HG03064 (cell line): ENCODE results near the gene SLC6A11.

Experiments
- ATAC-seq: cut with Tn5 transposase; IDR thresholded peaks from one replicate; pipeline ENCODE4 v1.9.1; 2021; ENCODE audit warnings: low read depth; ENCODE audit not compliant: unreplicated experiment

Gene SLC6A11

DNA sequence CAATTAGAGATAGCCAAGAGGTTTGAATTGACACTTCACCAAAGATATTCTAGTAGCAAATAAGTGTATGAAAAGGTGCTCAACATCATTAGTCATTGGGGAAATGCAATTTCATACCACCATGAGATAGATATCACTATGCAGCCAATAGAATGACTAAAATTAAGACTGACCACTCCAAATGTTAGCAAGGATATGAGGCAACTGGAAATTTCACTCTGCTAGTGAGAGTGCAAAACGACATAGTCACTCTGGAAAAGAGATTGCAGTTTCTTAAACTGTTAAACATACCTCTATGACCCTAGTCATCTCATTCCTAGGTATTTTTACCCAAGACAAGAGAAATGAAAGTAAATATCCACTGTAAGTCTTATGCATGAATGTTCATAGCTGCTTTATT lies 27.6 kb upstream of the SLC6A11 start:
- no peak for ATAC-seq

DNA sequence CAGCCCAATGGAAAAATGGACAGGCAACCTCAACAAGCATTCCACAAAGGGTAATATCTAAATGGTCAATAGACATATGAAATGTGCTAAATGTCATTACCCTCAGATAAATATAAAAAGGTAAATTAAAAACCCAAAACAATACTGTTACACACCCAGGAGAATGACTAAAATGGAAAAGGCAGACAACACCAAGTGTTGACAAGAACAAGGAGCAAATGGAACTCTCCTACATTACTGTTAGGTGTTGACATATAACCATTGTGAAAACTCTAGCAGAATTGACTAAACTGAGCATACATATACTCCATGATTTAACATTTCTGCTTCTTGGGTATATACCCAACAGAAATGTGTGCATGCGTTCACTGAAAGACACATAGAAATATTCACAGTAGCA lies 25.3 kb upstream of the SLC6A11 start:
- ATAC-seq, result no peak

DNA sequence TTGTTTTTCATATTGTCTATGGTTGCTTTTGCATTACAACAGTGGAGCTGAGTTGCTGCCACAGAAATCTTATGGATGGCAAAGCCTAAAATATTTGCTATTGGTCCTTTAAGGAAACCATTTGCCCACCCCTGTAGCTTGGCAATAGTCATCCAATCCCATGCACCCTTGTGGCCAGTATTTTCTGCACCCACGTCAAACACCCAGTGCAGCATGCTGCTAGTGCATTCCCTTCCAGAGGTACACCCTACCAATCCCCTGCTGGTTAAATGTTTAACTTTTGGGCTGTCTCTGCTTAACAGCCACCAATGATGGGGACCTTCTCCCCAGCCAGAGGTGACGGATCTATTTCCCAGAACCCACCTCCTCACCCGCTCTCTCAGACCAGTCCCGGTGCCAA lies 23.8 kb upstream of the SLC6A11 start:
- ATAC-seq, result no peak

DNA sequence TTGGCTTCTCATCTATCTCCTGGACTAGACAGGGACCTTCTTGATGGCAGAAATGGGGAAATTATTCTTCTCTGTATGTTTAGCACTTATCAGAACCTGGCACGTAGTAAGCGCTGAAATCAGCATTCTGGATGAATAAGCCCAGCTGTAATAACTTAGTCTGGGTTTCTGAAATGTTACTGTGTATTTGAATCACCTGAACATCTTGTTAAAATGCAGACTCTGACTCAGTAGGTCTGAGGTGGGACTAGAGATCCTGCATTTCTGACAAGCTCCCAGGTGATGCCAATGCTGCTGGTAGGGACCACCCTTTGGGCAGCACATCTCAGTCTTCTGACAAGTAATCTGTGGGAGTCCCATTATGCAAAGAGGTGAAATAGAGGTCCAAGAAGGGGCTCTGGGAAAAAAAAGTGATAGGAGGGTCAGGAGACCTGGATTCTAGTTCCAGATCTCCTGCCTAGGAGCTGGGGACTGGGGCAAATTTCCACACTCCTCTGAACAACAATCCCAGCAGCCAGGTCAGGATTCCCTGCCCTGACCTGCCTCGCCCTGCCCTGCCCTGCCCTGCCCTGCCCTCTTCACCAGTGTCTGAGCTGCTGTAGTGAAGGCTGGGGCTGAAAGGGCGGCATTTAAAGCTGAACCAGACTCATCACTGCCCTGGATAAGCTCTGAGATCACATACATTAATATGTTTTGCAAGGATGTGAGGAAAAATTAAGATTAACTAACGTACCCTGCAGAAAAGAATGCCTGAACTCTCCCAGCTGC lies 17.2 kb upstream of the SLC6A11 start:
- ATAC-seq, result no peak

DNA sequence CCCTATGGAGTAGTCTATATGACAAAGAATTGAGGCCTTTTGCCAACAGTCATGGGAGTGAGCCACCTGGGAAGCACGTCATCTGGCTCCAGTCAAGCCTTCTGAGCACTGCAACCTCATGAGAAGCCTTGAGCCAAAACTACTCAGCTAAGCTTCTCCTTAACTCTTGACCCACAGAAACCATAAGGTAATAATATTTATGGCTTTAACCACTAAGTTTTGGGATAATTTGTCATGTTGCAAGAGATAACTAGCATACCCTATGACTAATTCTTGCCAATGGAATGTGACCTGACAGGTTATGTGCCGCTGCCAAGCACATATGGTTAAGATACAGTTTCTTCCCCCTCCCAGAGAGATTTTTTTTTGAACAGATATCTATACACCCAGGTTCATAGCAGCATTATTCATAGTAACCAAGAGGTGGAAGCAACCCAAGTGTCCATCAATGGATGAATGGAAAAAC lies 11.8 kb upstream of the SLC6A11 start:
- ATAC-seq, result no peak

DNA sequence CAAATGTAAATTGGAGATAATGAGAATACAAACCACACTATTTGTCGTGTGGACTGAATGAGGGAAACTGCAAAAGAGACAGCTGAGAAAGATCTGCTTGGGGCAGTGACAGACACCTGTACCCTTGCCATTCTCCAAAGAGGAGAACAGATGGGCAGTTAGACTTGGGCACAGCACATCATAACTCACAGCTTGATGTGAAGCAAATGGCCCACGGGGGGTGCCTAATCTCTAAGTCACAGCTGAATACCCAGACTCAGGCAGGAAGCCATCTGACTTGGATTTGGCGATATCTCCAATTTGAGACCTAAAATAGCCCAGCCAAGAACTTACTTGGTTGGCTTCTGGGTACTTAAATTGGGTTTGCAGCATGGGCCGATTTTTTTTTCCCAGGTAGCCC lies 10.0 kb upstream of the SLC6A11 start:
- ATAC-seq, result no peak

DNA sequence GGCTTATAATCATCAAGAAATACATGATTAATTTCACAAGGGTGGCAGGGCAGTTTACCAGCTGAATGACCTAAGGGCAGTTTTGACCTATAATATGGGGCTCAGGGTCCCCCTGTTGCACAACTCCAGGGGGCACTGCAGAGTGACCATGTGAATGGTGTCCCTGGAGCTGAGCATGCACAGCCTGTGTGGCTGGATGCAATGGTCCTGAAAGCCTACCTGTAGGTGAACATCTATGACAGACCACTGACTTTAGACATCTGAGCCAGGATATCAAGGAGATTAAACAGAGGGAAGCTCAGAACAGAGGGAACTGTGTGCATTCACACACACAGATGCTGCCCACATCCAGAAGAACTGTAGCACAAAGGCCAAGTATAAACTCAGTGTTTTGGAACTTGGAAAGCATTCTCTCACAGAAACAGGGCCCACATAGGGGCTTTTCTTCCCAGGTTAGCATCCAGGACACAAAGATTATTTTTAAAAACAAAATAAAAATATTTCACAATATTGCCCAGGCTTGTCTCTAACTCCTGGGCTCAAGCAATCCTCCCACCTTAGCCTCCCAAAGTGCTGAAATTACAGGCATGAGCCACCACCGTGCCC lies 7.8 kb upstream of the SLC6A11 start:
- ATAC-seq, result no peak

DNA sequence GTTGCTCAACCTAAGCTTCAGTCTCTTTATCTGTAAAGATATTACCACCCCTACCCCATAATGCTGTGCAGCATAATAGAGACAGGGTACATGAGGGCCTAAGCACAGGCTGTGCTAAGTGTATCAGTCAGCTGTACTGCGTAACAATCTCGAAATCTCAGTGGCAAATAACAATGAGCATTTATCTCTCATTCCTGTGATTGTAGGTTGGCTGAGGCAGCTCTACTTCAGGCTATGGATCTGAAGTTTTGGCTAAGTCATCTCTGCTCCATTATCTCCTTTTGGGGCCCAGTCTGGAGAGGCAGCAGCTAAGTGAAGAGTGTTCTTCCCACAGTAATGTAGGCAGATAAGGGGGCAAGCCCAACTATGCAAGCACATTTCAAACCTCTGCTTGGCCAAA lies 7.1 kb upstream of the SLC6A11 start:
- no peak for ATAC-seq

DNA sequence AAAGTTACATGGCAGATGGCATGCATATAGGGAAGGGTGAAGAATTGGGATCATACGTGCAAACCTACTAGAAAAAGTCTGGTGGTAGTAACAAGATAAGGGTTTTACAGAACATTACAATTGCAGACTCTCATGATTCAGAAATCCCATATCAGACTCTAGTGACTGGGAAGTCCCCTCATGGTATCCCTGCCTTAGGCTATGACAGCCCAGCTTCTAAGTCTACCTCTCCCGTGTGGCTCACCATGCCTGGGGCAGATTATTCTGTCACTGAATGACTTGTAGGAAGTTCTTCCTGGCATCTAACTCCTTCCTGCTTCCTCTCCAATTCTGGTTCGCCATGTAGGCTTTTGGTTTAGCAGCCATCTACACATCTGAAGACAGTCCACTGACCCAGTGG lies 5.7 kb upstream of the SLC6A11 start:
- no peak for ATAC-seq

DNA sequence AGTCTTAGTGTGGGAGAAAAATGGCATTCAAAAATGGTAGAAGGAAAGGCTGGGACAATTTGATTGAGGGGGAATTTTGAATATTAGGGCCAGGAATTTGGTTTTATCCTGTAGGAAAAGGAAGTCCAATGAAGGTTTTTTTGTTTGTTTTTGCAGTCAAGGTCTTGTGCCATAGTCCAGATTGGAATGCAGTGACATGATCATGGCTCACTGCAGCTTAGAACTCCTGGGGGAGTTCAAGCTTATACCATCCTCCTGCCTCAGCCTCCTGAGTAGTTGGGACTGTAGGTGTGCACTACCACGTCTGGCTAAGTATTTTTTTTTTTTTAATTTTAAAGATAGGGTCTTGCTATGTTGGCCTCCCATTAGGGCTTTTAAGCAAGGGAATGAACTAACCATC lies 2.6 kb upstream of the SLC6A11 start:
- ATAC-seq, result no peak

DNA sequence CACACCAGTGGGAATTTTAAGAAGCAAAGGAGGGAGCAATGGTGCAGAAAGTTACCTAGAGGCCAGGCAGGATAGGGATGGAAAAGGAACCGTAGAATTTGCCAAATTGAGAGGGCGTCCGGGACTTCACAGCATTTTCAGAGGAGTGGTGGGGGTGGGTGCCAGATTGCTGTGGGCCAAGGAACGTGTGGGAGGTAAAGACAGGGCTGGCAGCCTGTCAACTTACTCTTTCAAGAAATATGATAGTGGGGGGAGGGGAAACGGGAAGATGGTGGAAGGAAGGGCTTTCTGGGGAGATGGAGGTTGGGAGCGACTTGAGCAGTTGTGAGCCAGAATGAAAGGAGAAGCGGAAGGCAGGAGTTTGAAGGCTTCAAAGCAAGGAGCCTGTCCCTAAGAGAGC lies 1.4 kb upstream of the SLC6A11 start:
- no peak for ATAC-seq

DNA sequence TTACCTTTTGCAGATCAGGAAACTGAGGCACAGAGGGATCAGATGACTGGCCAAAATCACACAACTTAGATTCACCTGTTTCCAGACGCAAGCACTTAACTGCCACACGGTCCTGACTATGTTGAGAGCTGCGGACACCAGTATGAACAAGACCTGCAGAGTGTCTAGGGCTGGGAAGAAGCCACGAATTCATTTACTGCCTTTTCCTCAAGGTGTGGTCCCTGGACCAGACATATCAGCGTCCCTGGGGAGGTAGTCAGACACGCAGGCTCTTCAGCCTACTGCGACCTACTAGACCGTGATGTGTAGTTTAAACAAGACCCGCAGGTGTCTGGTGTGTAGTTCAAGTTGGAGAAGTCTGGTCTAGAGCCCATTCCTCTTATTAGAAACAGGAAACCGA lies 541 bp upstream of the SLC6A11 start:
- ATAC-seq, result no peak

DNA sequence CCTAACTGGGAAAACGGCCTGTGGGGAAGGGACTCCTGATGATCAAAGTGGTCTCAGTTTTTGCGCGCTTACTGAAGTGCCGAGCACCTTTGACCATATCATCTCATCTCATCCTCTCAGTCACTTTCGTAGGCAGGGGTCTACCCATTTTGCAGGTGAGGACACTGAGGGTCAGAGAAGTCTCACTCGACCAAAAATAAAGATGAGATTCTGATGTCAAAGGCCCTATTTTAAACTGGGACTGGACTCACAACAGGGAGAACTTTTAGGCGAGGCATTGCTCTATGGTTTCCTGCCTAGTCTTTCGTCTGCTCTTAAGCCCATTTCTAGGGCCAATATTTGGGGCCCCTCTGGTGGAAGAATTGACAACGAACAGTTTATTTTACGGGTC lies 830 bp downstream of the SLC6A11 start:
- ATAC-seq, result no peak

DNA sequence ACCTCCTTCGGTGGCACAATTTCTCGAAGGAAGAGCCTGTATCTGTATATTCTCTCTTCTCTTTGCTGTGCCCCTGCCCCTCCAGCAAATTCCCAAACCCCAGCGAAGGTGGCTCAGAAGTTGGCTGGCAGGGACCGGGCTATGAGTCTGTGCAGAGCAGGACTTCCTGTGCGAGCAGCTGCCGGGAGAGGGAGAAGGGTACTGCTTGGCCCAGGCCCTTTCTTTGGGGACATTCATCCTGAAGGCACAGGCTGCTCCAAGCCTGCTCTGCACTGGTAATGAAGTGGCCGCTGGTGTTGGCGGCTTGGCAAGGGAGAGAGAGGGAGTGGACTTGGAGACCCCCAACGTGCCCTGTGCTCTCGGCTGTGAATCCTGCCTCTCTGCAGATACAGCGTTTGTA lies 1.5 kb downstream of the SLC6A11 start:
- no peak for ATAC-seq

DNA sequence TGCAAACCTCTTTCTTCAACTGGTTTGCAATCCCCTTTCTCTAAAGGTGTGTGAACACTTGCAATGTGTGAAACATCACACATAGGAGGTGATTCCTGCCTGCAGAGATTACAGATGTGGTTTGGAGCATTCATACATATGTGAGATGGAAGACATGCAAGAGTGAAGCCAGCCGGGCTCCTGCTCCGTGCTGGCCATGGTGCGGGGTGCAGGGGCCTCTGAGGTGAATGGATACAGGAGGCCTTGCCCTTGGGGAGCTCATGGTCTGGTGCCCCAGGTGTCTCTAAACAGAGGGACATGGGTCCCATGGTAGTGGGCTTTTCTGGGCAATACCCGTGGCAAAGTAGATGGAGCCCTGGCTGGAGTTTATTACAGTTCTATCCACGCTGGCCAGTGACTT lies 6.0 kb downstream of the SLC6A11 start:
- ATAC-seq, result no peak

DNA sequence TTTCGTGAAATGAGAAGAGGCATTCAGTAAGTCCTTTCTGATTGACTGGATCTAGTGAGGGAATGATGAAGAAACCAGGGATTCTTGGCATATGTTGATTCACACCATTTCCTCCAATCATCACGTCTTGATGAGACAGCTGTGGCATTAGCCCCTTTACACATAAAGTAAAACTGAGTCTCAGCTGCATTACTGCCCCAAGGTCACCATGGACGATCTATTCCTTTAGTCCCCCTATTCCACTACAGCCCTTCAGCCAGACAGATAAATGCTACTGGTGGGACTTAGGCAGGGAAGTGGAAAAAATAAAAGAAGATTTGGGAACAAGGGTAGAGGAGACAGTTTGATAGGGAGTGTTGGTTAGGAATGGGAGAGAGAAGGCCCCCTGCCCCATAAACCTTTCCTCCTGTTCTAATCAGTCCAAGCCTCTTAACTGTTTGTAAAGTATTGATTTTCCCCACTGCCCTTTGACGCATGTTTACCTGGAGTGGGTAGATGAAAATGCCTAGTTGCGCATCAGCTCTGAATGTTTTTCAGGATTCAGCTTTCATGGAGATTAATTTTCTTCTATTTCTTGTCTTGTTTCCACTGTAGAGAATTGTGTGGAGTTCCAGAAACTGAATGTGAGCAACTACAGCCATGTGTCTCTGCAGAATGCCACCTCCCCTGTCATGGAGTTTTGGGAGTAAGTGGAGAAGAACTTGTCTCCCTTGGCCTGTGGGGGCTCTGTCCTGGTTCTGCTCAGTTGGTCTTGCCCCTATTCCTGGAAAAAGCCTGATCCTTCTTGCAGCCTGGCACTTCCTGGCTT lies 6.9 kb downstream of the SLC6A11 start:
- ATAC-seq, result no peak

DNA sequence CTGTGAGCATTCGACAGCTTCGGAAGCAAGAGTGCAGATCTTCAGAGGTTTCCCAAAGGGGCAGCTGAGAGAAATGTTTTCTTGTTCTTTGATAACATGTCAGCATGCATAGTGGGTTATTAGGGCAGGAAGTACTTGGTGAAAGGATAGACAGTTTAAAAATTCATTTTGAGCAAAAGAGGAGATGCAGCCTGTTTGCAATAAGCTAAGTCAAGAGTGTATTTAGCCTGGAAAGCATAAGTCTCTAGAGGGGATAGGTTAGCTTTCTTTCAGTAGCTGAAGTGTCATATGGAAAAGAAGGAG lies 7.4 kb downstream of the SLC6A11 start:
- ATAC-seq, result no peak

DNA sequence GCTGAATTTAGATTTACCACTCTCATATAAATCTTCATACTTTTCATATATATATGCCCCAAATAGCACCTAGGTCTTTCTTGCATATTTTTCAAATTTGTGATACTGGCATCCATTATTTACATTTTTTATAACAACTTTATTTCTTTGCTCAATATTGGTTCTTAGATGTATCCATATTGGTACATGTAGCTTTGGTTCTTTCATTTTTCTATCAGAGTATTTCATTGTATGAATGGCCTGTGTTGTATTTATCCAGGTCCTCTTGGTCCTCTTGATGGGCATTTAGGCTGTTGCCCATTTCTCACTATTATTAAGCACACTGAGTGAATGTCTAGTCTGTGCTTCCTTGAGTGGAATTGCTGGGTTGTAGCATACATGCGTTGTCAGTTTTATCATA lies 8.4 kb downstream of the SLC6A11 start:
- ATAC-seq, result no peak

DNA sequence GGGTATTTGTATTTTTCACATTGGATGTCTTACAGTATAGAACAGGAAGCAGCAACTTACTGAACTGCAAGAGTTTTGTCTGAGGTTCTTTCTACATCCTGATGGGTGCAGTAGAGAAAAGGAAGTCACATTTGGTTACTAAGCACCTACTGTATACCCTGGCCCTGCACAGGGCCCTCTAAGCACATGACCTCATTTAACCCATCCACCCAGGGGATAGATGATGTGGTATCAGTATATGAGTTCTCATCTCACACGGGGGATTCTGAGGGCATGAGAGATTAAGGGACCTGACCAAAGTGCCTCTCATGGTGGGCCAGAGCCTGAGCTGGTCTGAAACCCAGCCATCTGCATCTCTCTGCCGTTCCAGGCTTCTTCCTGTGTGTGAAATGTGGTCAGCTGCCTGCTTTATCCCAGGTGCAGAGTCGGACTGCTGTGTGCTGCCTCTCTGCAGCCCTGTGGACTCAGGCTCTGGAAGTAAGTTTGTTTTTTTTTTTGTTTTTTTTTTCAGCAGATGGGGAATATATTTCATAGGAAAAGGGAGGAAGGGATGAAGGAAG lies 17.9 kb downstream of the SLC6A11 start:
- no peak for ATAC-seq

DNA sequence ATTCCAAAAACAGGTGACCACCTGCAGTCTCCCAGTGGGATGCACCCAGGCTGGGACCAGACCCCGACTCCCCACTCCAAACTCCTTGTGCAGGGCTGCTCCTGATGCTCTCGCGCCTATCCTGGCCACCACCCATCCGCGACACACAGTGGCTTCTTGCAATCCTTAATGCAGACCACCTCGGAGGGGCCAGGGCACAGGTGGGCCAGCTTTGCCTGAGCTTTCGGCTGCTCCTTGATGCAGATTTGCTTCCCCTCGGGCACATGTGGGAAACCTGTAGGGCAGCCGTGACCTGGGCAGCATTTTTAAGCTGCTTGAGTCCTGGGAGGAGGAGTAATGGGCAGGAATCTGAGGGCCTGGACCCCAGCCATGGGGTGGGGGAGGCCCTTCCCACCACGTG lies 18.9 kb downstream of the SLC6A11 start:
- ATAC-seq, result no peak

DNA sequence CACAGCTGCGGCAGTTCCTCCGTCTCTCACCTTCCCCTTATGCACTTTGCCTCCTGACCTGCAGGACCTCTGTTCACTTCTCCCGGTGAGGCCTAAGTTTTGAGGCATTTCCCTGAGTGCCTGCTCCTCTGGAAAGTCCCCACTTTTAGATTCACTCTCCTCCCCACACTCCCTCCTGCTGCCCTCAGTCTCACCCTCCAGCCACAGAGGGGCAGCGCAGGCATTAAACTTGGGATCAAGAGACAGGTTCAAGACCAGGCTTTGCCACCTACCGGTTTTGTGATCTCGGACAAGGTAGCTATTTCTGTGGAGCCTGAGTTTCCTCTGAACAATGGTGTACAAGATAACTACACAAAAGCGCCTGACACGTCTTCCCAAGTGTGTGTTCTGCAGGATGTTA lies 19.4 kb downstream of the SLC6A11 start:
- no peak for ATAC-seq

DNA sequence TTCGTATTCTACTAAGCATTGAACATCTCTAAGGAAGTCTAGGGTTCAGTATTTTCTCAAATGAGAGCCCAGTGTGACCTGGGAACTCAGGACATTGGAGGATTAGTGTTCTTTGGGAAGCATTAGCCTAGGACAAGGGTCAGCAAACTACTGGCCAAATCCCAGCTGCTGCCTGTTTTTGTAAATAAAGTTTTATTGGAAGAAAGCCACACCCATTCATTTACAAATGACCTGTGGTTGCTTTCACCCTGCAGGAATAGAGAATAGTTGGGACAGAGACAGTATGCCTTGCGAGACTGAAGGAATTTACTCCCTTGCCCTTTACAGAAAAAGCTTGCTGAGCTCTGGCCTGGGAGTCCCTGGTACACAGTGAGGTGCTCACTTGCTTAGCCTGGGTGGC lies 20.6 kb downstream of the SLC6A11 start:
- no peak for ATAC-seq
